Keratinocyte (primary cell): ENCODE measurements around the gene CACNA1B. TPM values are rescaled to one million over a fixed set of nuclear protein-coding genes. Genes with fewer than 3 reads are reported as not detected.

ENCODE experiments used
- DNase-seq: peaks from one replicate; pipeline ENCODE4 v3.0.0-alpha.2; 2011; ENCODE audit warnings: low read depth, missing footprints, low spot score
- FAIRE-seq: peaks from 2 replicates; lab custom pipeline; 2011; peaks lifted over from hg19 to GRCh38; lab: Jason Lieb, UNC
- H2AFZ ChIP-seq: 2 replicates; pipeline ENCODE4 v1.6.0; 2012; ENCODE audit warnings: low read length, control low read depth, inconsistent platforms; ENCODE audit not compliant: control insufficient read depth
- H3K27ac ChIP-seq: 2 replicates; pipeline ENCODE4 v1.5.1; 2011; ENCODE audit warnings: low read length; ENCODE audit not compliant: control insufficient read depth, insufficient read depth
- H3K27me3 ChIP-seq: 3 replicates; pipeline ENCODE4 v1.6.0; 2011; ENCODE audit warnings: low read length; ENCODE audit not compliant: control insufficient read depth, insufficient read depth; ENCODE audit errors: extremely low read depth
- H3K36me3 ChIP-seq, 2 experiments: 2 replicates in 1 of 2; 3 replicates in 1 of 2; pipeline ENCODE4 v1.5.1; 2011; ENCODE audit warnings: low read length in 2 of 2, mild to moderate bottlenecking in 1 of 2; ENCODE audit not compliant: control insufficient read depth in 2 of 2, insufficient read depth in 2 of 2; ENCODE audit errors: extremely low read depth in 1 of 2
- H3K4me1 ChIP-seq: 3 replicates; pipeline ENCODE4 v1.5.1; 2011; ENCODE audit warnings: low read length; ENCODE audit not compliant: control insufficient read depth, insufficient read depth; ENCODE audit errors: extremely low read depth
- H3K4me2 ChIP-seq: 3 replicates; pipeline ENCODE4 v1.6.0; 2011; ENCODE audit warnings: low read depth, low read length; ENCODE audit not compliant: control insufficient read depth, insufficient read depth; ENCODE audit errors: extremely low read depth
- H3K4me3 ChIP-seq, 3 experiments: fragments of 200-600 bp in 1 of 3; sonication (generic) in 1 of 3; 2 replicates in 2 of 3; 3 replicates in 1 of 3; pipeline ENCODE4 v1.5.1; 2011 to 2016; ENCODE audit warnings: low read length in 3 of 3, mild to moderate bottlenecking in 3 of 3, control low read depth in 2 of 3, inconsistent platforms in 1 of 3, low read depth in 1 of 3, mixed read lengths in 1 of 3, mixed run types in 1 of 3, moderate library complexity in 1 of 3; ENCODE audit not compliant: control insufficient read depth in 2 of 3, insufficient read depth in 2 of 3; ENCODE audit errors: extremely low read depth in 1 of 3
- H3K79me2 ChIP-seq: 2 replicates; pipeline ENCODE4 v1.6.0; 2012; ENCODE audit warnings: low read length; ENCODE audit not compliant: control insufficient read depth, insufficient read depth
- H3K9ac ChIP-seq: 3 replicates; pipeline ENCODE4 v1.6.0; 2011; ENCODE audit warnings: low read length; ENCODE audit not compliant: control insufficient read depth, insufficient read depth; ENCODE audit errors: extremely low read depth
- H3K9me1 ChIP-seq: 3 replicates; pipeline ENCODE4 v1.6.0; 2011; ENCODE audit warnings: low read length; ENCODE audit not compliant: control insufficient read depth, insufficient read depth; ENCODE audit errors: extremely low read depth
- H3K9me3 ChIP-seq: 2 replicates; pipeline ENCODE4 v1.5.1; 2012; ENCODE audit warnings: low read depth, low read length; ENCODE audit not compliant: control insufficient read depth
- H4K20me1 ChIP-seq: 3 replicates; pipeline ENCODE4 v1.6.0; 2011; ENCODE audit warnings: low read length; ENCODE audit not compliant: control insufficient read depth, insufficient read depth; ENCODE audit errors: extremely low read depth
- EZH2 ChIP-seq: IDR thresholded peaks from one replicate; pipeline ENCODE4 v1.6.1; 2012; ENCODE audit warnings: inconsistent platforms, mild to moderate bottlenecking, low read length, moderate library complexity
- dilution Hi-C: fragments of 300-500 bp; cut with MboI; formaldehyde crosslinking; loops from one replicate; pipeline ENCODE4 v1.7.0; 2020; ENCODE audit warnings: low sequenced_read_pairs; ENCODE audit not compliant: extremely low pct_ligation_motif_present
- polyA plus RNA-seq, 5 experiments: library from polyadenylated mRNA; depleted of rRNA in 3 of 5; stranded (reverse) in 3 of 5; stranded (forward) in 1 of 5; unstranded in 1 of 5; fragments of >200 nt; gene quantifications; 1 replicate in 1 of 5; 2 replicates in 3 of 5; 3 replicates in 1 of 5; pipeline versions ENCODE4 v1.2.1 to v1.2.3, GENCODE V29; 2011 to 2012; ENCODE audit warnings: missing spikeins in 2 of 5, low read depth in 1 of 5, low replicate concordance in 1 of 5
- TF ChIP-seq, protein P1 (sequence below), 3 experiments: IDR thresholded peaks in 1 of 3; conservative IDR thresholded peaks in 1 of 3; optimal IDR thresholded peaks in 1 of 3; 2 replicates in 2 of 3; 3 replicates in 1 of 3; pipeline versions ENCODE3 to v1.5.1; 2011; ENCODE audit warnings: low read length in 3 of 3, mild to moderate bottlenecking in 3 of 3, moderate library complexity in 2 of 3, control low read depth in 1 of 3, inconsistent platforms in 1 of 3; ENCODE audit not compliant: insufficient read depth in 2 of 3; ENCODE audit errors: extremely low read depth in 1 of 3

Gene CACNA1B
- polyA plus RNA-seq, 1 donor (not counting 4 experiments of a cell fraction or from before 2014, with no cell fraction given) = 0.01 TPM

DNA sequence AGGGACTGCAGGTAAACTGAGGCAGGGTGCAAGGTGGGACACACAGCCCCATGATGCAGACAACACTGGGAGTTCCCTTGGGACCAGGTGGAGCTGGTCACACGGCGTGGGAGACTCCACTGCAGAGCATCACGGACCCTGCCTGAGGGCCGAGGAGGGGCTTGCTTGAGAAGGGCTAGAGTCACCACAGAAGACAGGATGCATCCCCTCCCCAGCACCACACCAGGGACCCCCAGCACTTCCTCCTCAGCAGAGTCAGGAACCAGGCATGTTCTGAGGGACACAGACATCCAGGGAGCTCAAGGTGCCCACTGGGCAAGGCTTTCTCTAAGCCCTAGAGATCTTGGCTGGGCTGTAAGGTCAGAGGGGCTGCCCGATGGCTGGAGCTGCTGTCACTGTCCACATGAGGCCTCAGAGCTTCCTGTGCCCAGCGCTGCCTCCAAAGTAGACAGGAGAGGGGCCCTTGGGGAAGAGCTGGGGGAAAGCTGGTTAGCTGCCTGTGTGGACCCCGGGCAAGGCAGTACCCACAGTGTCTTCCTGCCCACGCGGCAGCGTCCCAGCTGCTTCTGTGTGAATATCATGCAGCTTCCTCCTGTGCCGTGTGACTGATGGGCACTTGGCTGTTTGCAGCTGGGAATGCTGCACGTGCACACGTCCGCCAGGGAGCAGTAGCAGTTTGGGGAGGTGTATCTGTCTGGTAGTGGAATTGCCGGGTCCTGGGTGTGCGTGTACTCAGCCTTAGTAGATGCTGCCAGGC, 176.6 kb downstream of the CACNA1B start:
- dilution Hi-C loops = no loop called here

DNA sequence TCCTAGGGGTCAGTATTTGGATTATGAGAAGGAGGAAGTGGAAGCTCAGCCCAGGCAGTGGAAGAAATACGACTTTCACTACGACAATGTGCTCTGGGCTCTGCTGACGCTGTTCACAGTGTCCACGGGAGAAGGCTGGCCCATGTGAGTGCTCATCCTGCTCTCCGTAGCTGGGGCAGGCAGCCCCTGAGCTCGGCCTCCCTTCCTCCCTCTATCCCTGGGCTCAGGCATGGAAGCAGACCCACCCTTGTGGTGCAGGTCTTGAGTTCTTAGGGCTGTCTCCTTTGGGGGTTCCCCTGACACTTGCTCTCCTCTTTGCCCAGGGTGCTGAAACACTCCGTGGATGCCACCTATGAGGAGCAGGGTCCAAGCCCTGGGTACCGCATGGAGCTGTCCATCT, 180.1 kb downstream of the CACNA1B start:
- no peaks in the 10 kb centered on the region for H3K36me3 ChIP-seq
- no peak for FAIRE-seq
- H4K20me1 ChIP-seq = no peaks in the 10 kb centered on the region
- no peaks in the 10 kb centered on the region for H3K79me2 ChIP-seq
- H3K9ac ChIP-seq = no peak overlapping the region
- H2AFZ ChIP-seq = no peak overlapping the region
- H3K9me3 ChIP-seq = no peaks in the 10 kb centered on the region
- no peak for TF ChIP-seq EZH2
- TF ChIP-seq, protein P1, sequence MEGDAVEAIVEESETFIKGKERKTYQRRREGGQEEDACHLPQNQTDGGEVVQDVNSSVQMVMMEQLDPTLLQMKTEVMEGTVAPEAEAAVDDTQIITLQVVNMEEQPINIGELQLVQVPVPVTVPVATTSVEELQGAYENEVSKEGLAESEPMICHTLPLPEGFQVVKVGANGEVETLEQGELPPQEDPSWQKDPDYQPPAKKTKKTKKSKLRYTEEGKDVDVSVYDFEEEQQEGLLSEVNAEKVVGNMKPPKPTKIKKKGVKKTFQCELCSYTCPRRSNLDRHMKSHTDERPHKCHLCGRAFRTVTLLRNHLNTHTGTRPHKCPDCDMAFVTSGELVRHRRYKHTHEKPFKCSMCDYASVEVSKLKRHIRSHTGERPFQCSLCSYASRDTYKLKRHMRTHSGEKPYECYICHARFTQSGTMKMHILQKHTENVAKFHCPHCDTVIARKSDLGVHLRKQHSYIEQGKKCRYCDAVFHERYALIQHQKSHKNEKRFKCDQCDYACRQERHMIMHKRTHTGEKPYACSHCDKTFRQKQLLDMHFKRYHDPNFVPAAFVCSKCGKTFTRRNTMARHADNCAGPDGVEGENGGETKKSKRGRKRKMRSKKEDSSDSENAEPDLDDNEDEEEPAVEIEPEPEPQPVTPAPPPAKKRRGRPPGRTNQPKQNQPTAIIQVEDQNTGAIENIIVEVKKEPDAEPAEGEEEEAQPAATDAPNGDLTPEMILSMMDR (optimal IDR thresholded peaks at IDR 0.05 in 1 of 3, IDR thresholded peaks at IDR 0.05 in 1 of 3, conservative IDR thresholded peaks at IDR 0.05 in 1 of 3; ENCODE audit: extremely low read depth in 1 of 3, insufficient read depth in 2 of 3, low read length in 3 of 3) = no peak
- H3K9me1 ChIP-seq = no peaks in the 10 kb centered on the region
- no peak overlapping the region for H3K4me3 ChIP-seq
- no peak overlapping the region for H3K27ac ChIP-seq
- no peak overlapping the region for H3K4me2 ChIP-seq
- DNase-seq = no peak
- H3K27me3 ChIP-seq = no peaks in the 10 kb centered on the region
- no peaks in the 10 kb centered on the region for H3K4me1 ChIP-seq
- dilution Hi-C loops = no loop called here

More for the DNA sequence above, 176.6 kb downstream of the CACNA1B start:
- no peak overlapping the region for H3K4me3 ChIP-seq
- no peaks in the 10 kb centered on the region for H3K36me3 ChIP-seq
- H2AFZ ChIP-seq = no peak overlapping the region
- no peak overlapping the region for H3K27ac ChIP-seq
- no peaks in the 10 kb centered on the region for H3K27me3 ChIP-seq
- no peaks in the 10 kb centered on the region for H3K9me3 ChIP-seq
- TF ChIP-seq EZH2 = no peak
- TF ChIP-seq, protein P1 (optimal IDR thresholded peaks at IDR 0.05 in 1 of 3, IDR thresholded peaks at IDR 0.05 in 1 of 3, conservative IDR thresholded peaks at IDR 0.05 in 1 of 3; ENCODE audit: extremely low read depth in 1 of 3, insufficient read depth in 2 of 3, low read length in 3 of 3) = no peak
- no peak for DNase-seq
- no peaks in the 10 kb centered on the region for H3K9me1 ChIP-seq
- no peaks in the 10 kb centered on the region for H4K20me1 ChIP-seq
- H3K4me2 ChIP-seq = no peak overlapping the region
- no peaks in the 10 kb centered on the region for H3K4me1 ChIP-seq
- H3K79me2 ChIP-seq = no peaks in the 10 kb centered on the region
- no peak for FAIRE-seq
- no peak overlapping the region for H3K9ac ChIP-seq
